ENCODE results near the gene ADGRL3.

DNA sequence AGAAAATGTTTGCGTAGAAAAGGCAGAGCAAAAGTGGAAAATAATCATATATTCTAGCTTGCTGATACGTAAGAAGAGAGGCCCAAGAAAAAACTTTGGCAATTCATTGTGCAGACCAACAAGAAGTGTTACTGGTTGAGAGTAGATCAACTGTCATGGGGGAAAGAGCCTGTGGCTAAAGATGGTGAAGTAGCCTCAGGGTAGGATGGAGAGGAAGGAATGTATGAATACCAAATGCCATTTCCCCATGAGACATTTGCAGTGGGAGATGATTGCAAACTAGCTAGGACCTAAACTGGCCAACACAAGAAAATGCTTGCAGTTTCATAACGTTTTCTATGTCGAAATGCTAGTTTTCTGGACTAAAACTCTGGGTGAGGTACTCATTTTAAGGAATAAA is 47.7 kb upstream of the ADGRL3 start:
- TF ChIP-seq, protein P1, sequence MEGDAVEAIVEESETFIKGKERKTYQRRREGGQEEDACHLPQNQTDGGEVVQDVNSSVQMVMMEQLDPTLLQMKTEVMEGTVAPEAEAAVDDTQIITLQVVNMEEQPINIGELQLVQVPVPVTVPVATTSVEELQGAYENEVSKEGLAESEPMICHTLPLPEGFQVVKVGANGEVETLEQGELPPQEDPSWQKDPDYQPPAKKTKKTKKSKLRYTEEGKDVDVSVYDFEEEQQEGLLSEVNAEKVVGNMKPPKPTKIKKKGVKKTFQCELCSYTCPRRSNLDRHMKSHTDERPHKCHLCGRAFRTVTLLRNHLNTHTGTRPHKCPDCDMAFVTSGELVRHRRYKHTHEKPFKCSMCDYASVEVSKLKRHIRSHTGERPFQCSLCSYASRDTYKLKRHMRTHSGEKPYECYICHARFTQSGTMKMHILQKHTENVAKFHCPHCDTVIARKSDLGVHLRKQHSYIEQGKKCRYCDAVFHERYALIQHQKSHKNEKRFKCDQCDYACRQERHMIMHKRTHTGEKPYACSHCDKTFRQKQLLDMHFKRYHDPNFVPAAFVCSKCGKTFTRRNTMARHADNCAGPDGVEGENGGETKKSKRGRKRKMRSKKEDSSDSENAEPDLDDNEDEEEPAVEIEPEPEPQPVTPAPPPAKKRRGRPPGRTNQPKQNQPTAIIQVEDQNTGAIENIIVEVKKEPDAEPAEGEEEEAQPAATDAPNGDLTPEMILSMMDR (IDR thresholded peaks at IDR 0.05; ENCODE audit: borderline replicate concordance, extremely low read depth, low read length, poor library complexity, severe bottlenecking) = no peak
- TF ChIP-seq EZH2 (IDR thresholded peaks at IDR 0.05; ENCODE audit: borderline replicate concordance, low read depth, low read length, severe bottlenecking) = no peak
